Middle frontal gyrus (tissue), 1 donor: ENCODE data around the gene TPRX1.
"Not testable (repeated sequence)": the region's sequence is repeated elsewhere in the genome, so short reads cannot be mapped to it uniquely, and the experiment has no call there.

Experiments
- DNase-seq: peaks from one replicate; pipeline ENCODE4 v3.0.0-alpha.2; 2015; ENCODE audit warnings: low spot score; ENCODE audit errors: extremely low spot score

TPRX1 gene

GRCh38 chr19:47802521-47803043 is 1.8 kb downstream of the TPRX1 start:
- DNase-seq, result no peak

- no peak for DNase-seq
These were observed 3.1 kb downstream of the TPRX1 start for GRCh38 chr19:47801270-47801669.

GRCh38 chr19:47798904-47799266 is 5.5 kb downstream of the TPRX1 start:
- no peak for DNase-seq

GRCh38 chr19:47797996-47798903 is 6.1 kb downstream of the TPRX1 start:
- DNase-seq, result no peak

GRCh38 chr19:47796785-47797184 is 7.6 kb downstream of the TPRX1 start:
- DNase-seq, result no peak

- DNase-seq, result no peak
These were observed 9.8 kb downstream of the TPRX1 start for GRCh38 chr19:47794526-47794925.

- no peak for DNase-seq
These were observed 11.7 kb downstream of the TPRX1 start for GRCh38 chr19:47792616-47793015.

GRCh38 chr19:47790398-47790814 is 13.9 kb downstream of the TPRX1 start:
- no peak for DNase-seq

- not testable (repeated sequence) for DNase-seq
These were observed 14.5 kb downstream of the TPRX1 start for GRCh38 chr19:47789811-47790210.

GRCh38 chr19:47787307-47787706 is 17.0 kb downstream of the TPRX1 start:
- not testable (repeated sequence) for DNase-seq

- DNase-seq, result no peak
These were observed 17.8 kb downstream of the TPRX1 start for GRCh38 chr19:47786566-47786965.

GRCh38 chr19:47781590-47782262 is 22.6 kb downstream of the TPRX1 start:
- peak; percentile 22 for DNase-seq

GRCh38 chr19:47780215-47780551 is 24.2 kb downstream of the TPRX1 start:
- DNase-seq, result no peak

GRCh38 chr19:47779524-47780214 is 24.7 kb downstream of the TPRX1 start:
- DNase-seq, result no peak

GRCh38 chr19:47778954-47779351 is 25.4 kb downstream of the TPRX1 start:
- DNase-seq, result no peak

- DNase-seq, result peak; percentile 58
These were observed 26.1 kb downstream of the TPRX1 start, which contains the start of gene SELENOW for GRCh38 chr19:47778049-47778953. Gene SELENOW, plus strand, starts transcription at chr19:47778703. Its CDS starts 83 bp downstream, at chr19:47778786.

GRCh38 chr19:47777245-47778048 is 26.9 kb downstream of the TPRX1 start:
- not testable (repeated sequence) for DNase-seq

- no peak for DNase-seq
These were observed 27.8 kb downstream of the TPRX1 start for GRCh38 chr19:47776568-47776967.

- DNase-seq, result not testable (repeated sequence)
These were observed 33.1 kb downstream of the TPRX1 start for GRCh38 chr19:47771291-47771690.

- DNase-seq, result no peak
These were observed 34.8 kb downstream of the TPRX1 start for GRCh38 chr19:47769534-47769933.
